ENCODE measurements around the gene FKRP.
"Not testable (repeated sequence)": the region's sequence is repeated elsewhere in the genome, so short reads cannot be mapped to it uniquely, and the experiment has no call there.

The FKRP gene

DNA sequence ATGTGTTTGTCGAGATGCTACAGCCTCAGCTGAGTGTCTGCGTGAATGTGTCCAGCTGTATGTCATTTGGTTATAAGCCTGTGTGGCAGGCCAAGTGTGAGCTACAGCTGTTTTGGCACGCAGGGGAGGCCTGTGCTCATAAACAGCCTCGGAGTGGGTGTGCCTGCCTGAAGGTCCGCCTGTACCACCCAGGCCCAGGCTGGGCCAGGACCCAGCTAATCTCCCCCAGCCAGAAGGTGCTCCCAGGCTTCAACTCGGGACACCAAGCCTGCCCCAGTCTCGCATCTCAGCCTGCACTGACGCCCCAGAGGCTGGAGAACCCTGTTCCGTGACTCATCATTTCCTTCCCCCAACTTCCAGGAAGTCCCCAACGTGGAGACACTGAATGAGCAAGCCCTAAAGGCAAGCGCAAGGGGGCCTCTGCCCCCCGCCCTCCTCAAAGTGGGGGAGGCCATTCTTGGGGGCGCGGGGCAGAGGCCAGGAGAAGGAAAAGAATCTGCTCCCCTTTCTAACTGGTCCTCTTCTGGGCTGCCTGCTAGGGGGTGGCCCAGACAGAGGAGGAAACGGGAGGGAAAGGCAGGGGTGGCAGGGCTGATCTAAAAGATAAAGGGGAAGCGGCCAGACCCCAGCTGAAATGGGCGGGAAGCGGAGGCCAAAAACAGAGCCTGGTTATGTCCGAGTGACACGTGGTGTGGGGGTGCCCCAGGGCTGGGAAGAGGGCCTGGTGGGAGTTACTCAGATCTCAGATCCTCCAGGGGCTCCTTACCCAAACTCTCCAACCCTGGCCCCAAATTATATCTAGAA, 40.6 kb downstream of the FKRP start:
- DNase-seq (ENCODE audit: low spot score), result peak; percentile 95

GRCh38 chr19:46787040-46787330, 41.1 kb downstream of the FKRP start:
- DNase-seq (ENCODE audit: low spot score), result no peak

- peak; percentile 42 for DNase-seq (ENCODE audit: low spot score)
Measured at GRCh38 chr19:46787331-46788261, 41.7 kb downstream of the FKRP start.

- peak; percentile 99 for DNase-seq (ENCODE audit: low spot score)
Measured at GRCh38 chr19:46788262-46788967, 42.6 kb downstream of the FKRP start, which contains the start of gene SLC1A5. SLC1A5 (minus strand) TSS chr19:46788594; CDS start chr19:46787965, 629 bp downstream.

DNA sequence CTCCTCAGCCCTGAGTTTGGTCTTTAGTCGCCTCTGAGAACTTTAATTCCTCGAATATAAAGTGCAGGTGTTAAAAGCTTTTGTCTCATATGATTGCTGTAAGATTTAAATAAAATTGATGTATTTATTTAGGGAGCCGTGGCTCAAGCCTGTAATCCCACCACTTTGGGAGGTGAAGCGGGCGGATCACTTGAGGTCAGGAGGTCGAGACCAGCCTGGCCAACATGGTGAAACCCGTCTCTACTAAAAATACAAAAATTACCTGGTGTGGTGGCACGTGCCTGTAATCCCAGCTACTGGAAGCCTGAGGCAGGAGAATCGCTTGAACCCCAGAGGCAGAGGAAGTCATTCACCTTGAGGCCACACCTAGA, 43.1 kb downstream of the FKRP start:
- no peak for DNase-seq (ENCODE audit: low spot score)

GRCh38 chr19:46789371-46789770, 43.5 kb downstream of the FKRP start:
- no peak for DNase-seq (ENCODE audit: low spot score)

GRCh38 chr19:46791944-46792343, 46.1 kb downstream of the FKRP start:
- peak; percentile 63 for DNase-seq (ENCODE audit: low spot score)

- no peak for DNase-seq (ENCODE audit: low spot score)
Measured at GRCh38 chr19:46797881-46798280, 52.0 kb downstream of the FKRP start.

DNA sequence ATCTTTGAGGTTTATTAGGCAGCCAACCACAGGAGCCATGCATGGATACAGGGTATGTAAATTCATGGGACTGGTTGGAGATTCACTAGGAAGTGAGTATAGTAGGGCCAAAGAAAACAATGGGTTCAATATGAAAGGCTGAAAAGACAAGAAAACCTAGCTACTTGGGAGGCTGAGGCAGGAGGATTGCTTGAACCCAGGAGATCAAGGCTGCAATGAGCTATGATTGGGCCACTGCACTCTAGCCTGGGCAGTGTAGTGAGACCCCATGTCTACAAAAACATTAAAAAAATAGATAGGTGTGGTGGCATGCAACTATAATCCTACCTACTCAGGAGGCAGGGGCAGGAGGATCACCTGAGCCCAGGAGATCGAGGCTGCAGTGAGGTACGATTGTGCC, 52.9 kb downstream of the FKRP start:
- DNase-seq (ENCODE audit: low spot score), result no peak

- DNase-seq (ENCODE audit: low spot score), result no peak
Measured at GRCh38 chr19:46802152-46802551, 56.3 kb downstream of the FKRP start.

GRCh38 chr19:46803555-46803954, 57.7 kb downstream of the FKRP start:
- DNase-seq (ENCODE audit: low spot score), result no peak

DNA sequence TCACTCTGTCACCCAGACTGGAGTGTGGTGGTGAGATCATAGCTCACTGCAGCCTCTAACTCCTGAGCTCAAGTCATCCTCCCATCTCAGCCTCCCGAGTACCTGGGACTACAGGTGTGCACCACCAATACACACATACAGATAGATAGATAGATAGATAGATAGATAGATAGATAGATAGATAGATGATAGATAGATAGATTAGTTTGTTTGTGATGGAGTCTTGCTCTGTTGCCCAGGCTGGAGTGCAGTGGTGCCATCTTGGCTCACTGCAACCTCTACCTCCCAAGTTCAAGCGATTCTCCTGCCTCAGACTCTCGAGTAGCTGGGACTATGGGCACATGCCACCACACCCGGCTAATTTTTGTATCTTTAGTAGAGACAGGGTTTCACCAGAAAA, 58.6 kb downstream of the FKRP start:
- DNase-seq (ENCODE audit: low spot score), result not testable (repeated sequence)

- DNase-seq (ENCODE audit: low spot score), result no peak
Measured at GRCh38 chr19:46806656-46807055, 60.8 kb downstream of the FKRP start.
